Liver (tissue), 9 donors: ENCODE measurements around the gene MLLT6. TPM values are rescaled to one million over a fixed set of nuclear protein-coding genes. Genes with fewer than 3 reads are reported as not detected.

Source experiments
- DNase-seq: peaks from one replicate; pipeline ENCODE4 v3.0.0-alpha.2; 2017; ENCODE audit warnings: low spot score
- H3K27ac ChIP-seq, 2 donors: one replicate each; pipeline ENCODE4 v1.7.0; 2013; ENCODE audit warnings: inconsistent platforms in 2 of 2, low read length in 2 of 2, control low read depth in 1 of 2, low read depth in 1 of 2, mild to moderate bottlenecking in 1 of 2
- H3K27me3 ChIP-seq, 4 donors: one replicate each; pipeline versions ENCODE4 v1.6.1 to v1.7.0; 2013; ENCODE audit warnings: low read length in 3 of 4, inconsistent platforms in 1 of 4, mild to moderate bottlenecking in 1 of 4, moderate library complexity in 1 of 4; ENCODE audit not compliant: control insufficient read depth in 4 of 4, insufficient read depth in 4 of 4
- H3K36me3 ChIP-seq, 4 donors: one replicate each; pipeline versions ENCODE4 v1.6.1 to v1.7.0; 2013; ENCODE audit warnings: low read length in 3 of 4, mild to moderate bottlenecking in 3 of 4, low read depth in 1 of 4, moderate library complexity in 1 of 4; ENCODE audit not compliant: control insufficient read depth in 4 of 4, insufficient read depth in 3 of 4
- H3K4me1 ChIP-seq, 4 donors: one replicate each; pipeline versions ENCODE4 v1.6.1 to v1.7.0; 2013; ENCODE audit warnings: low read length in 3 of 4, mild to moderate bottlenecking in 3 of 4, moderate library complexity in 1 of 4; ENCODE audit not compliant: control insufficient read depth in 4 of 4, insufficient read depth in 4 of 4
- H3K4me3 ChIP-seq, 3 donors: one replicate each; pipeline versions ENCODE4 v1.6.1 to v1.7.0; 2013; ENCODE audit warnings: low read length in 3 of 3, control low read depth in 1 of 3, low read depth in 1 of 3, mild to moderate bottlenecking in 1 of 3
- H3K9ac ChIP-seq, 2 donors: one replicate each; pipeline ENCODE4 v1.7.0; 2013; ENCODE audit warnings: low read length in 2 of 2, mild to moderate bottlenecking in 2 of 2, moderate library complexity in 2 of 2, control low read depth in 1 of 2, low read depth in 1 of 2
- H3K9me3 ChIP-seq, 4 donors: one replicate each; pipeline versions ENCODE4 v1.6.1 to v1.7.0; 2013; ENCODE audit warnings: low read length in 3 of 4; ENCODE audit not compliant: control insufficient read depth in 4 of 4
- EGR1 ChIP-seq, 2 donors: IDR thresholded peaks; 2 replicates each; pipeline ENCODE4 v1.6.1; 2016 to 2018; ENCODE audit warnings: antibody characterized with exemption in 2 of 2, low read depth in 2 of 2
- FOXA1 ChIP-seq: IDR thresholded peaks from 2 replicates; pipeline ENCODE4 v1.6.1; 2016; ENCODE audit warnings: antibody characterized with exemption
- FOXA2 ChIP-seq: IDR thresholded peaks from 2 replicates; pipeline ENCODE4 v1.6.1; 2016; ENCODE audit warnings: antibody characterized with exemption
- HNF4A ChIP-seq, 2 donors: conservative IDR thresholded peaks; 2 replicates each; pipeline ENCODE4 v1.6.1; 2016; ENCODE audit warnings: antibody characterized with exemption in 2 of 2, mild to moderate bottlenecking in 2 of 2
- HNF4G ChIP-seq: IDR thresholded peaks from 2 replicates; pipeline ENCODE4 v1.6.1; 2016; ENCODE audit warnings: antibody characterized with exemption
- JUND ChIP-seq, 2 donors: IDR thresholded peaks; 2 replicates each; pipeline ENCODE4 v1.6.1; 2016; ENCODE audit warnings: antibody characterized with exemption in 2 of 2
- NR2F2 ChIP-seq: IDR thresholded peaks from 2 replicates; pipeline ENCODE4 v1.6.1; 2016; ENCODE audit warnings: antibody characterized with exemption
- RAD21 ChIP-seq, 2 donors: IDR thresholded peaks; 2 replicates each; pipeline ENCODE4 v1.6.1; 2016; ENCODE audit warnings: antibody characterized with exemption in 2 of 2, mild to moderate bottlenecking in 2 of 2
- RXRA ChIP-seq, 2 donors: IDR thresholded peaks; 2 replicates each; pipeline ENCODE4 v1.6.1; 2017 to 2018; ENCODE audit warnings: antibody characterized with exemption in 2 of 2, mild to moderate bottlenecking in 1 of 2
- SP1 ChIP-seq: IDR thresholded peaks from 2 replicates; pipeline ENCODE4 v1.6.1; 2018; ENCODE audit warnings: antibody characterized with exemption, mild to moderate bottlenecking
- TAF1 ChIP-seq: conservative IDR thresholded peaks from 2 replicates; pipeline ENCODE4 v1.6.1; 2016; ENCODE audit warnings: antibody characterized with exemption, mild to moderate bottlenecking
- YY1 ChIP-seq: IDR thresholded peaks from 2 replicates; pipeline ENCODE4 v1.6.1; 2016; ENCODE audit warnings: antibody characterized with exemption, mild to moderate bottlenecking
- WGBS: extraction: QIAGEN DNeasy Blood & Tissue Kit; methylation state at CpG from one replicate; pipeline ENCODE4 v1.1.7; 2013; 5-methylcytosine and 5-hydroxymethylcytosine counted together
- polyA plus RNA-seq, 2 donors: library from polyadenylated mRNA; stranded (reverse) in 1 of 2; unstranded in 1 of 2; fragments of 200-250 nt in 1 of 2; fragments of >200 nt in 1 of 2; fragmentation: Nextera tagmentation in 1 of 2; extraction: Ambion mirVana in 1 of 2; gene quantifications; one replicate each; pipeline versions ENCODE4 v1.2.1 to v1.2.3, GENCODE V29; 2013 to 2015
- total RNA-seq, 2 donors: library from RNA; depleted of rRNA; stranded (reverse); fragments of >200 nt; gene quantifications; one replicate each; pipeline ENCODE4 v1.2.3, GENCODE V29; 2014
- TF ChIP-seq, protein P1 (sequence below): fragments of 150-350 bp; IDR thresholded peaks from 2 replicates; pipeline ENCODE4 v1.5.1; 2017; ENCODE audit warnings: improper control_type of control experiment, low read depth, low read length; ENCODE audit not compliant: missing input control
- TF ChIP-seq, protein P2 (sequence below): IDR thresholded peaks from 2 replicates; pipeline ENCODE4 v1.6.1; 2016; ENCODE audit warnings: antibody characterized with exemption
- TF ChIP-seq, protein P3 (sequence below): IDR thresholded peaks from 2 replicates; pipeline ENCODE4 v1.6.1; 2016; ENCODE audit warnings: antibody characterized with exemption
- TF ChIP-seq, protein P4 (sequence below): IDR thresholded peaks from 2 replicates; pipeline ENCODE4 v1.6.1; 2016; ENCODE audit warnings: antibody characterized with exemption, mild to moderate bottlenecking
- TF ChIP-seq, protein P5 (sequence below): IDR thresholded peaks from 2 replicates; pipeline ENCODE4 v1.6.1; 2016; ENCODE audit warnings: antibody characterized with exemption
- donor health status: healthy.
- donor health status: healthy.
- donor health status: healthy.
- donor health status: healthy.
- donor health status: healthy.

Gene MLLT6
- total and polyA plus RNA-seq, 4 donors: 3.3 to 22.8 (median 8.1) TPM

DNA sequence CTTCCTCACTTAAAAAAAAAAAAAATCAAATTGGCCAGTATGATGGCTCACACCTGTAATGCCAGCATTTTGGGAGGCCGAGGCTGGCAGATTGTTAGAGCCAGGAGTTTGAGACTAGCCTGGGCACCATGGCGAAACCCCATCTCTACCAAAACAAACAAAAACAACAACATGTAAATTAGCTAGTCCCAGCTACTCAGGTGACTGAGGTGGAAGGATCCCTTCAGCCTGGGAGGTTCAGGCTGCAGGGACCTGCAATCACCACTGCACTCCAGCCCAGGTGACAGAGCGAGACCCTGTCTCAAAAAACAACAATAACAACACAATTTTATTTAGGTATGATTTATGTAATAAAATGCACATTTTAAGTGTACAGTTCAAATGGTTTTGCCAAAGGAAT lies 24.0 kb upstream of the MLLT6 start:
- 85% methylated on average over 3 of the region's 3 CpGs for WGBS

DNA sequence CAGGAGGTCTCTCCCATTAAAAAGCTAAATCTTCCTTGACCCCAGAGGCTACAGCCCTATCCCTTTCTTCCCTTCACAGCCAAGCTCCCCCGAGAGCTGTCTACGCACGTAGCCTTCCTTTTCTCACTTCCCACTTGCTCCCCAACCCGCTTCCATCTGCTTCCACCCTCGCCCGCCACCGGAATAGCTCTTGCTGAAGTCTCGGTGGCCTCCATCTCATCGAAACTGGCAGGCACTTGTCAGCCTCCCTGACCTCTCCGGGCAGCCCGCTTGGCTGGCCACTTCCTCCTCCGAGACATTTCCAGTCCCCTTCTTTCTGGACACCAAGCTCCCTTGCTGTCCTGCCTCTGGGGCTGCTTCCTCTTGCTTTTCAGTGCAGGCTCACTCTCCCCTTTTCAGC lies 19.6 kb upstream of the MLLT6 start:
- Histone ChIP-seq H3K4me3 (no peak overlapping the region), H3K36me3 (no peaks in the 10 kb centered on the region), H3K9ac (no peak overlapping the region), H3K9me3 (no peaks in the 10 kb centered on the region), H3K27me3 (no peaks in the 10 kb centered on the region), H3K27ac (no peak overlapping the region), H3K4me1 (no peaks in the 10 kb centered on the region)
- TF ChIP-seq RAD21 (IDR thresholded peaks at IDR 0.05): no peak
- no peak for TF ChIP-seq FOXA2
- no peak for TF ChIP-seq FOXA1
- TF ChIP-seq, protein P1, sequence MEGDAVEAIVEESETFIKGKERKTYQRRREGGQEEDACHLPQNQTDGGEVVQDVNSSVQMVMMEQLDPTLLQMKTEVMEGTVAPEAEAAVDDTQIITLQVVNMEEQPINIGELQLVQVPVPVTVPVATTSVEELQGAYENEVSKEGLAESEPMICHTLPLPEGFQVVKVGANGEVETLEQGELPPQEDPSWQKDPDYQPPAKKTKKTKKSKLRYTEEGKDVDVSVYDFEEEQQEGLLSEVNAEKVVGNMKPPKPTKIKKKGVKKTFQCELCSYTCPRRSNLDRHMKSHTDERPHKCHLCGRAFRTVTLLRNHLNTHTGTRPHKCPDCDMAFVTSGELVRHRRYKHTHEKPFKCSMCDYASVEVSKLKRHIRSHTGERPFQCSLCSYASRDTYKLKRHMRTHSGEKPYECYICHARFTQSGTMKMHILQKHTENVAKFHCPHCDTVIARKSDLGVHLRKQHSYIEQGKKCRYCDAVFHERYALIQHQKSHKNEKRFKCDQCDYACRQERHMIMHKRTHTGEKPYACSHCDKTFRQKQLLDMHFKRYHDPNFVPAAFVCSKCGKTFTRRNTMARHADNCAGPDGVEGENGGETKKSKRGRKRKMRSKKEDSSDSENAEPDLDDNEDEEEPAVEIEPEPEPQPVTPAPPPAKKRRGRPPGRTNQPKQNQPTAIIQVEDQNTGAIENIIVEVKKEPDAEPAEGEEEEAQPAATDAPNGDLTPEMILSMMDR: no peak
- TF ChIP-seq JUND (IDR thresholded peaks at IDR 0.05): no peak
- TF ChIP-seq, protein P2, sequence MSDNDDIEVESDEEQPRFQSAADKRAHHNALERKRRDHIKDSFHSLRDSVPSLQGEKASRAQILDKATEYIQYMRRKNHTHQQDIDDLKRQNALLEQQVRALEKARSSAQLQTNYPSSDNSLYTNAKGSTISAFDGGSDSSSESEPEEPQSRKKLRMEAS: no peak
- no peak for TF ChIP-seq YY1
- TF ChIP-seq NR2F2: no peak
- no peak for TF ChIP-seq HNF4A (conservative IDR thresholded peaks at IDR 0.05)
- no peak for TF ChIP-seq TAF1
- DNase-seq: no peak
- 72% methylated on average over 12 of the region's 12 CpGs for WGBS

More for the DNA sequence above, 24.0 kb upstream of the MLLT6 start:
- Histone ChIP-seq H3K27ac (no peak overlapping the region), H3K9ac (no peak overlapping the region), H3K9me3 (no peaks in the 10 kb centered on the region), H3K4me3 (no peak overlapping the region), H3K27me3 (no peaks in the 10 kb centered on the region), H3K4me1 (peaks cover 0 to 3% (median 0%) of the 10 kb centered on the region in 4 donors), H3K36me3 (no peaks in the 10 kb centered on the region)
- TF ChIP-seq NR2F2 (no peak), FOXA2 (no peak), RXRA (IDR thresholded peaks at IDR 0.05) (no peak), JUND (IDR thresholded peaks at IDR 0.05) (no peak), EGR1 (IDR thresholded peaks at IDR 0.05; ENCODE audit: low read depth in 2 of 2) (no peak), YY1 (no peak), FOXA1 (no peak)
- TF ChIP-seq, protein P2: no peak
- TF ChIP-seq, protein P3, sequence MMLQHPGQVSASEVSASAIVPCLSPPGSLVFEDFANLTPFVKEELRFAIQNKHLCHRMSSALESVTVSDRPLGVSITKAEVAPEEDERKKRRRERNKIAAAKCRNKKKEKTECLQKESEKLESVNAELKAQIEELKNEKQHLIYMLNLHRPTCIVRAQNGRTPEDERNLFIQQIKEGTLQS: no peak
- DNase-seq: no peak

DNA sequence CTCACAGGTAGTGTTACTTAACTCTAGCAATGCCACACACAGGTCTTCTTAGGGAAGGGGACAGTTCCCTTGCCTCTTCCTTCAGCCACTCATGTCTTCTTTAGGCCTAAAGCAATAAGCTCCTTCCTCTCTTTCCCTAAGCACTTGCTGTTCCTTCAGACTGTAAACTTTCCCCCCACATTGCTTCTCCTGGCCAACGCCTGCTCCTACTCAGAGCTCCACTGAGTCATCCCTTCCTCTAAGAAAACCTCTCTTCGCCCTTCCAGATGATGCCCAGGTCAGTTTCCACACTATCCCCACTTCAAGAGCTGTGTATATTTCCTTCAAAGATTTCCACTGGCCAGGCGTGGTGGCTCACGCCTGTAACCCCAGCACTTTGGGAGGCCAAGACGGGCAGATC lies 17.8 kb upstream of the MLLT6 start:
- Histone ChIP-seq H3K9me3 (no peaks in the 10 kb centered on the region), H3K27me3 (no peaks in the 10 kb centered on the region), H3K4me1 (no peaks in the 10 kb centered on the region), H3K9ac (no peak overlapping the region), H3K4me3 (no peak overlapping the region), H3K27ac (no peak overlapping the region), H3K36me3 (no peaks in the 10 kb centered on the region)
- no peak for DNase-seq
- WGBS: 94% methylated on average over 5 of the region's 5 CpGs
- TF ChIP-seq, protein P4, sequence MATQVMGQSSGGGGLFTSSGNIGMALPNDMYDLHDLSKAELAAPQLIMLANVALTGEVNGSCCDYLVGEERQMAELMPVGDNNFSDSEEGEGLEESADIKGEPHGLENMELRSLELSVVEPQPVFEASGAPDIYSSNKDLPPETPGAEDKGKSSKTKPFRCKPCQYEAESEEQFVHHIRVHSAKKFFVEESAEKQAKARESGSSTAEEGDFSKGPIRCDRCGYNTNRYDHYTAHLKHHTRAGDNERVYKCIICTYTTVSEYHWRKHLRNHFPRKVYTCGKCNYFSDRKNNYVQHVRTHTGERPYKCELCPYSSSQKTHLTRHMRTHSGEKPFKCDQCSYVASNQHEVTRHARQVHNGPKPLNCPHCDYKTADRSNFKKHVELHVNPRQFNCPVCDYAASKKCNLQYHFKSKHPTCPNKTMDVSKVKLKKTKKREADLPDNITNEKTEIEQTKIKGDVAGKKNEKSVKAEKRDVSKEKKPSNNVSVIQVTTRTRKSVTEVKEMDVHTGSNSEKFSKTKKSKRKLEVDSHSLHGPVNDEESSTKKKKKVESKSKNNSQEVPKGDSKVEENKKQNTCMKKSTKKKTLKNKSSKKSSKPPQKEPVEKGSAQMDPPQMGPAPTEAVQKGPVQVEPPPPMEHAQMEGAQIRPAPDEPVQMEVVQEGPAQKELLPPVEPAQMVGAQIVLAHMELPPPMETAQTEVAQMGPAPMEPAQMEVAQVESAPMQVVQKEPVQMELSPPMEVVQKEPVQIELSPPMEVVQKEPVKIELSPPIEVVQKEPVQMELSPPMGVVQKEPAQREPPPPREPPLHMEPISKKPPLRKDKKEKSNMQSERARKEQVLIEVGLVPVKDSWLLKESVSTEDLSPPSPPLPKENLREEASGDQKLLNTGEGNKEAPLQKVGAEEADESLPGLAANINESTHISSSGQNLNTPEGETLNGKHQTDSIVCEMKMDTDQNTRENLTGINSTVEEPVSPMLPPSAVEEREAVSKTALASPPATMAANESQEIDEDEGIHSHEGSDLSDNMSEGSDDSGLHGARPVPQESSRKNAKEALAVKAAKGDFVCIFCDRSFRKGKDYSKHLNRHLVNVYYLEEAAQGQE: no peak
- no peak for TF ChIP-seq RAD21 (IDR thresholded peaks at IDR 0.05)
- TF ChIP-seq, protein P5, sequence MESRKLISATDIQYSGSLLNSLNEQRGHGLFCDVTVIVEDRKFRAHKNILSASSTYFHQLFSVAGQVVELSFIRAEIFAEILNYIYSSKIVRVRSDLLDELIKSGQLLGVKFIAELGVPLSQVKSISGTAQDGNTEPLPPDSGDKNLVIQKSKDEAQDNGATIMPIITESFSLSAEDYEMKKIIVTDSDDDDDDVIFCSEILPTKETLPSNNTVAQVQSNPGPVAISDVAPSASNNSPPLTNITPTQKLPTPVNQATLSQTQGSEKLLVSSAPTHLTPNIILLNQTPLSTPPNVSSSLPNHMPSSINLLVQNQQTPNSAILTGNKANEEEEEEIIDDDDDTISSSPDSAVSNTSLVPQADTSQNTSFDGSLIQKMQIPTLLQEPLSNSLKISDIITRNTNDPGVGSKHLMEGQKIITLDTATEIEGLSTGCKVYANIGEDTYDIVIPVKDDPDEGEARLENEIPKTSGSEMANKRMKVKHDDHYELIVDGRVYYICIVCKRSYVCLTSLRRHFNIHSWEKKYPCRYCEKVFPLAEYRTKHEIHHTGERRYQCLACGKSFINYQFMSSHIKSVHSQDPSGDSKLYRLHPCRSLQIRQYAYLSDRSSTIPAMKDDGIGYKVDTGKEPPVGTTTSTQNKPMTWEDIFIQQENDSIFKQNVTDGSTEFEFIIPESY: no peak
- TF ChIP-seq EGR1 (IDR thresholded peaks at IDR 0.05; ENCODE audit: low read depth in 2 of 2): no peak
- no peak for TF ChIP-seq HNF4A (conservative IDR thresholded peaks at IDR 0.05)
- no peak for TF ChIP-seq NR2F2
- no peak for TF ChIP-seq SP1
- TF ChIP-seq FOXA1: no peak
- TF ChIP-seq HNF4G: no peak
- no peak for TF ChIP-seq FOXA2
- no peak for TF ChIP-seq RXRA (IDR thresholded peaks at IDR 0.05)
- TF ChIP-seq, protein P2: no peak
- TF ChIP-seq, protein P1: no peak
- TF ChIP-seq JUND (IDR thresholded peaks at IDR 0.05): no peak
